Fibroblast of skin of scalp (primary cell): ENCODE results near the gene CARS2.
"Not testable (repeated sequence)": the region's sequence is repeated elsewhere in the genome, so short reads cannot be mapped to it uniquely, and the experiment has no call there.

Source experiments
- DNase-seq: peaks from one replicate; pipeline ENCODE4 v3.0.0-alpha.2; 2013

The CARS2 gene

DNA sequence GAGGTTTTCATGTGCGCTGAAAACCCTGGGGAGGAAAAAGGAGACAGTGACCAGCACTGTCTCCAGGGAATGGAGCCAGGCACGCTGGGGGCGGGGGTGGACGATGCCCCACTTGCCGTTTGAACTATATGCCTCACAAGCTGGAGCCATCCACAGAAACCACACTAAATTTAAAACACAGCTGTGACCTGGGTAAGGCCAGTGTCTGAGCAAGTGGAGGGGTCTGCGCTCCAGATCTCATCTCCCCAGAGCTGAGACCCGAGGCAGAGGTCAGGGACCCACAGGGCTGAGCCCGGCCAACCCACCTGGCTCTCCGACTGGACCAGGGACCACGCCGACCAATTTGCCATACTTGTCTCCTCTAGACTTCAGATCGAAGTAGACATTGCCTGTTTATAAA lies 23.2 kb downstream of the CARS2 start:
- no peak for DNase-seq

DNA sequence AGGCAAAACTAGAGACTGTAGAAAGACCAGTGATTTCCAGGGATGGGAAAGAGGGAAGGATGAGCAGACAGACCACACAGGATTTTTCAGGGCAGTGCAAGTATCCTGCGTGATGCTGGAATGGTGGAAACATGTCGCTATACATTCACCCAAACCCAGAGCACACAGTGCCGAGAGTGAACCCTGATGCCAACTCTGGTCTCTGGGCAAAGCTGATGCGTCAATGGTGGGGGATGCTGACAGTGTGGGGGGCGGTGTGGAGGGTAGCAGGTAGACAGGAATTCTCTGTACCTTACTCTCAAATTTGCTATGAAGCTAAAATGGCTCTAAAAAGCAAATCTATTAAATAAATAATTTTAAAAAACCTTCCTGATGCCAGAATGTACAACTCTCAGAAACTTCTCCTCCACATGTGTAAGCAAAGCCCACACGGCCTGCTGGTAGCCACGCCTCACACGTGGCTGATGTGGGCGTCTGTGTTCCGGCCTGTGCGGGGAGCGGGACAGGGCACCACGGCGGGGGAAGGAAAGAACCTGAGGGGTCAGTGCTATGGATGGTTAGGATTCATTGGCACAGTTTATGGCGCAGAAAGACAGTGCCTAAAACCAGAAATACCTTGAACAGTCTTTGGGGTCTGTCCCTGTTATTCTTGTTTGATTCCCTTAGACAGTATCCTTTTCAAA lies 23.9 kb downstream of the CARS2 start:
- no peak for DNase-seq

DNA sequence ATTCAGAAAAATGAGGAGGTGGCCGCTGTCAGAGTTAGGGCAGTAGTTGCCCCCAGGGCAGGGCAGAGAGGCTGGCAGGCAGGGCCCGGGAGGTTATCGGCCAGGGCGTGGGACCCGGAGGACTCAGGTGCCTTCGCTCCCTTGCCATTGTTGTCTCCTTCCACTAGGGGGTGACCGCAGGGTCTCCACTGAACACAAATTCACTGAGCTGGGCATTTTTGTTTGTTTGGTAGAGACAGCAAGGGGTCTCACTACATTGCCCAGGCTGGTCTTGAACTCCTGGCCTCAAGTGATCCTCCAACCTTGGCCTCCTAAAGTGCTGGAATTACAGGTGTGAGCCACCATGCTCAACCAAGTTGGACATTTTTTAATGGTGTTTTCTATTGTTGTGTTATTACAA lies 25.1 kb downstream of the CARS2 start:
- DNase-seq, result no peak

DNA sequence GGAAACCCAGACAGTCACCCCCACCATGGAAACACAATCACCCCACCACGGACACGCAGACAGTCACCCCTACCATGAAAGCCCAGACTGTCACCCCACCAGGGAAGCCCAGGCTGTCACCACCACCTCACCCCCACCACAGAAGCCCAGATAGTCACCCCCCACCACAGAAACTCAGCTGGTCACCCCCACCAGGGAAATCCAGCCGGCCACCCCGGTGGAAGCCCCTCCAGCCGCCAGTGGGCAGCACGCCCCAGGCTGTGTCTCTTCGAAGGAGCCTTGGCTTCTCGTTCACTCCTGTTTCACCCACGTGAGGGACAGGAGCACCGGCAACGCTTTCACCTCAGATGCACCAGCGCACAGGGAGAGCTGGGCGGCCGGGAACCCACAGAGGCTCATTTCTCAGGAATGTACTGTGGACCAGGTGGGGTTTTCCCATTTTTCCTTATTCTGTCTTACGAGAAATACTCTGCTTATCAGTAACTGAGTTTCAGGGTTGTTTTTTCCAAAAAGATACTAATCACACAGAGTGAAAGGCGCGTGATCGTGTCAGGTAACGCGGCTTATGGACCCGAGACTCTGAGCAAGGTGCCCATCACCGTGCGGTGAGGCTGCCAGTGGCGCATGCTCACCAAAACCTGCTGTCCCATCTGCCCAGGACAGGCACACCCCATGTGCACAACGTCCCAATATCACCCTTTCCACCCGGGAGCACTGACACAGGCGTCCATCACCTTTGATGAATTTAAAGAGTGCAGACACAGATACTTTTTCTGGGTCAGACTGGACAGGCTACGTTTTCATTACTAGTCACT lies 28.0 kb downstream of the CARS2 start:
- peak; percentile 2 for DNase-seq

GRCh38 chr13:110676595-110677587 lies 29.0 kb downstream of the CARS2 start:
- no peak for DNase-seq

- DNase-seq, result not testable (repeated sequence)
Measured at GRCh38 chr13:110669814-110670213, 36.1 kb downstream of the CARS2 start.

DNA sequence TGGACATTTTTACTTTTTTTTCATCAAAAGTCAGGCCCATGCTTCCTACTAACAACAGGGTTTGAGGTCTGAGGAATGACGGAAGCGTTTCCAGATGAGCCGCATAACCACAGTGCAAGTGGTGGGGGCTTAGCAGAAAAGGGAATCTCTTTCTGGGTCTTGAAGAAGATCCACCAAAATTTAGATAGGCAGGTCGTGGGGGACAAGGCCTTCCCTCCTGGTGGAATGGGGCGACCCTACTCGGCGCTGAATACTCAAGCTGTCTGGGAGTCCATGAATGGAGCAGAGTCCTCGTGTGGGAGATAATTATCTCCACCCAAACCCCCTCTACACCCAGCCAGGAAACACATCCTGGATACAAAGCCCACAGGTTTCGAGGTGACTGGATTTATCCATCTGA lies 36.9 kb downstream of the CARS2 start:
- DNase-seq, result no peak

GRCh38 chr13:110666255-110666533 lies 39.7 kb downstream of the CARS2 start:
- DNase-seq, result no peak

- no peak for DNase-seq
Measured at GRCh38 chr13:110665491-110666254, 40.2 kb downstream of the CARS2 start.

DNA sequence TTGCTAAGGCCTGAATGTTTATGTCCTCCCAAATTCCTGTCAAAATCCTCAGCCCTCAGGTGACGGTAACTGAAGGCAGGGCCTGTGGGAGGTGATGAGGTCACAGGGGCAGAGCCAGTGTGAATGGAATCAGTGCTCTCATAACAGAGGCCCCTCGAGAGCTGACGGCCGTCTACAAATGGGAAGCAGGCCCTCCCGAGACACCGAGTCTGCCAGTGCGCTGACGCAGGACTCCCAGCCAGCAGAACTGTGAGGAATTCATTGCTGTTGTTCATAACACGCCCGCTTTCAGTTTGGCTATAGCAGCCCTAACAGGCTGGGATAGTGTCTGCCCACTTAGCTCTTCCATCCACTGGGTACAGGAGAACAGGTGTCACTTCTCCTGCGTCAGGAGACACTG lies 41.2 kb downstream of the CARS2 start:
- DNase-seq, result no peak

DNA sequence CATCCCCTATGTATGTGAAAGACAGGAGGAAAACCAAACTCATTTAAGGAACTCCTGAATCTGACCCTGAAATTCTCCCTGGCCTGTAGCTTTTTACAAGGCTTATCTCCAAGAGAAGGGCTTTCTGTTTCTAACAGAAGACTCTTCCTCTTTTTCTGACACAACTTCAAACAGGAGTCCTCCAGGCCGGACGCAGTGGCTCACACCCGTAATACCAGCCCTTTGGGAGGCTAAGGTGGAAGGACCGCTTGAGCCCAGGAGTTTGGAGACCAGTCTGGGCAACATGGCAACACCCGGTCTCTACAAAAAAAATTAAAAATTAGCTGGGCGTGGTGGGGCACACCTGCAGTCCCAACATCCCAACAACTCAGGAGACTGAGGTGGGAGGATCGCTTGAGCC lies 41.9 kb downstream of the CARS2 start:
- no peak for DNase-seq

GRCh38 chr13:110663491-110663890 lies 42.4 kb downstream of the CARS2 start:
- no peak for DNase-seq

GRCh38 chr13:110662777-110663443 lies 43.0 kb downstream of the CARS2 start:
- no peak for DNase-seq

GRCh38 chr13:110662091-110662490 lies 43.8 kb downstream of the CARS2 start:
- no peak for DNase-seq

GRCh38 chr13:110661256-110661655 lies 44.7 kb downstream of the CARS2 start:
- no peak for DNase-seq

GRCh38 chr13:110658218-110658911 lies 47.6 kb downstream of the CARS2 start:
- not testable (repeated sequence) for DNase-seq

GRCh38 chr13:110657196-110657595 lies 48.7 kb downstream of the CARS2 start:
- DNase-seq, result no peak

GRCh38 chr13:110653851-110654250 lies 52.1 kb downstream of the CARS2 start:
- no peak for DNase-seq

- DNase-seq, result no peak
Measured at GRCh38 chr13:110653271-110653670, 52.6 kb downstream of the CARS2 start.

- no peak for DNase-seq
Measured at GRCh38 chr13:110652764-110653163, 53.2 kb downstream of the CARS2 start.

DNA sequence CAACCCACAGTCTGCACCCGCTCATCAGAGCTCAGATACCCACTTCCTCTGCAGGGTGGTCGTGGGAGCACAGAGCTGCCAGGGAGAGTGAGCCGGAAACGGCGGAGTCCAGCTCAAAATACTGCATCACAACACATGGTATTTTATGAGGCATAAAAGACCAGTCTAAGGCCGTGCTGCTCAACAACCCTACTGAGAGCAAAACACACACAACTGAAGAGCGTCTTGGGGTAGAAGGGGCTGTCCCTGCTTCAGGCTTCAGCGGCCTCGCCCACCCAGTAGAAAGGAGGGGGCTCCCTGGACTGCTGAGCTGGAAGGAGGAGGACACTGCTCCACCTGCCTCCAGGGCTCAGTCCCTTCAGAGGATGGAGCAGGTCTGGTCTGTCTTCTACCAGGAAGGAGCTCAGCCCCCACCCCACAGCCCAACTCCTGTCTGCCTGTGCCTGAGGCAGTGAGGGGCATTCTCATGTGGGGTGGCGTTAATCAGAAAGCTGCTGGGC lies 53.6 kb downstream of the CARS2 start:
- no peak for DNase-seq
